GM18499 (cell line): ENCODE data around the gene LGALSL.

Experiments used
- ATAC-seq: cut with Tn5 transposase; IDR thresholded peaks from one replicate; pipeline ENCODE4 v1.9.1; 2021; ENCODE audit warnings: moderate number of reproducible peaks; ENCODE audit not compliant: insufficient read depth, unreplicated experiment

Gene LGALSL

DNA sequence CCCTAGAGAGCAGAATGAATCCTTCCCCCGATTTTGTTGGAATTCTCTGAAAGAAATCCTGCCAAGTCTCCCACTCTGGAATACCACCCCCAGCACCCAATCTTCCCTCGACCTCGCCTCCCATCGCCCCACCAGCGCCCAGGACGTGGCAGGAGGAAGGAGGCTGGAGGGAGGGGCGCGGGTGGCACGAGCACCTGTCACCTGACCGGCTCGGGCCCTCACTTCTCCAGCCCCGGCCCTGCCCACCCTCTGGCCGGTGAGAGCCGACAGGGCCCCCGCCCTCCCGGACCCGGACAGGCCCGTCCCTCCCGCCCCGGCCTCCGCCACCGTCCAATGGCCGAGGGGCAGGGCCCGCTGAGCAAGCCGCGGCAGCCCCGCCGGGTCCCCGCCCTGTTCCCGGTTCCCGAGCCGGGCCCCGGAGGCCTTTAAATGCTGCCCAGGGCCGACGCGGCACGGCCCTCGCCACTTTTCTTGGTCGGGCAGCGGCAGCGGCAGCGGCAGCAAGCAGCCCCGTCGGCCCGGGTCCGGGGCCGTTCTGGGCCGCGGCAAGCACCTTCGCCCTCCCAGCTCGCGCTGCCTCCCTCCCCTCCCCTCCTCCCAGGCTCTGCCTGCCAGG lies at the start of gene LGALSL:
Gene LGALSL, plus strand, starts transcription at position 393 of the 616 bp plus-strand sequence. CDS start 384 bp downstream, outside the sequence.
- ATAC-seq, result no peak

DNA sequence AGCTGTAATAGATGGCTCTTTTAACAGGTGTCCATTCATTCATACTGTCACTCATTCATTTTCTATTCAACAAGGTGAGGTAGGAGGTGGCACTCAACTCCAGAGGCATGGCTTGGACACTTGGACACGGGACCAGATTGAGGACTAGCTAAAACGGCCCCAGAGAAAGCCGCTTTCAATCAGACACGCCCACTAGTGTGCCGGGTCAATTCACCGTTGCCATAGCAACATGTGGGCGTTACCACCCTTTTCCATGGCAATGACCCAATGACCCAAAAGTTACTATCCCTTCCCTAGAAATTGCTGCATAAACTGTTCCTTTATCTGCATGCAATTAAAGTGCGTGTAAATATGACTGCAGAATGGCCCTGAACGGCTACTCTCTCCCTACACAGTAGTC lies 49.2 kb upstream of the LGALSL start:
- ATAC-seq, result no peak

DNA sequence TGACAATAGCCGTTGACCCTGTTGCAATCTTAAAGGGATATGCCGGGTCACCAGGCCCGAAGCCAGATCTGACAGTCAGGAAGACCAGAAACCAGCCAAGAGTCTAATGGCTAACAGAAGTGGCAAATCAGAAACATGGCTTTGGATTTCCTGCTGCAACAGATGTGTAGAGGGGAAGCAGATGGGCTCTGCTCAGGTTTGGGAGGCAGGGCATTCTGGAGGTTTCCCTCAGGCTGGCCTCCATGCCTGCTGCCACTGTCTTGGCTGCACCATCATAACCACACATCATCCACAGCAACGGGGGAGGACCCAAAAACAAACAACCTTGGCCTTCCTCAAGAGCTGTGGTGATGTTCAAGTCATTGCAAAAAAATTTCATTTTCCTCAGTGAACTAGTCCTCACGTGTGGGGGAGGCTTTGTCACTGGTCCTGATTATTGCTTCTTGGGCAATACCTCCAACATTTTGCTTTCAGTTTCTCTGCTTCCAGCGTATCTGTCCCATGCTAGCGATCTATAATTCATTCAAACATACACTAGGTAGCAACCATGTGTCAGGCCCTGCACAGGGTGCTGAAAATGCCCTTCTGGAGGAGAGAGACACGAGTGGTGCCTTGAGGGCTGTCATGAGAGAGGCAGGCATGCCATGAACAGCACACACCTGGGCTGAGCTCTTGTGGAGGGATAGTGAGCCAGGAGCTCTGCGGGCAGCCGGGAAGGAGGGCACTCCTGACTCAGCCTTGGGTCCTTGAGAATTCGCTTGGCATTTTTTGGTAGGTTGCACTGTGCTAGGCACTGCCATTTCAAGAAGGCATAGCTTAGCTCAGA lies 48.2 kb upstream of the LGALSL start:
- no peak for ATAC-seq

DNA sequence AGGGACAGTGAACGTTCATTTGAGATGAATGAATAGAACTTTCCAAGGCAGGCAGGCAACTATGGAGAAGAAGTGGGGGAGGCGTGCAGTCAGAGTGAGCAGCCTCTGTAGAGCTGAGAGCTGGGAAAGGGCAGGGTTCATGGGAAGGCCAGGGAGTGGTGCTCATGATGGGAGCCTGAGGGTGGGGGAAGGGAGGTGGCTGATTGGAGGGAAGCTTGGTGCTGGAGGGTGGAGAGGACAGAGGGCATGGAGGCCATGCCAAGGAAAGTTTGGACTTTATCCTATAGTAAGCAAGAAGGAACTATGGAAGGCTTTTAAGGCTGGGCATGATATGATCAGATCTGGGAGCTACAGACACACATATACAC lies 47.6 kb upstream of the LGALSL start:
- no peak for ATAC-seq

DNA sequence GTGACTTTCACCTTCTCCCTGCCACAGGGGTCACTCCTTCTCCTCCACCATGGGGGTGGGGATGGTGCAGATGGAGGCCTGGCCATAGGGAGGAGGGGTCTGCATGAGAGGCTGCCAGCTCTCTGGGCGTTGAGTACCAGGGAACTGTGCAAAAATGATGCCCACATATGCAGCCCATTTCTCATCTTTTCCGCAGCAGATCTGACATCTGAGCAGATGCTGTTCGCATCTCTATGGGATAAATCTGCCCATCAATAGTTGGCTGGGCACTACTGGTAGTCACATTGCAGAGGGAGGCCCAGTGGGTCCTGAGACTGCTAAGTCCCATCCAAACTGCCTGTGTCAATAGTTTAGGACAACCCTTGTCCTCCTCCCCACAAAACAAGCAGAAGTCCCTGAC lies 45.9 kb upstream of the LGALSL start:
- no peak for ATAC-seq

DNA sequence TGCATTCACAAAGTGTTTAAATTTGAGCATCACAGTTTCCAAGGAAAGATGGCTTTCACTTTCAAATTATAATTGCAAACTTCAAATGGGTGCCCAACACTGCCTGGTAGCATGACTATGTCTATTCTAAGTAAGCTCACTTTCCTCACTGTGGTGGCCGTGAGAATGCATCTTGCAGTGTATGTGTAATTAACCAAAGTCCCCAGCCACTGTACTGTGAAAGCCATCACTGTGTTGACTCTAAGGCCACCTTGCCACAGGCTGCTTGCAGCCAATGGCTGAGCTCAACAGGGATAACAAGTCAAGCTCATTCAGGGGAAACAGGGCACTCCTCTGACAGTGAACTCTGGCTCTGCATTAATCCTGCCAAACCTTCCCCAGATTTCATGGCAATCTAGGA lies 43.3 kb upstream of the LGALSL start:
- no peak for ATAC-seq

DNA sequence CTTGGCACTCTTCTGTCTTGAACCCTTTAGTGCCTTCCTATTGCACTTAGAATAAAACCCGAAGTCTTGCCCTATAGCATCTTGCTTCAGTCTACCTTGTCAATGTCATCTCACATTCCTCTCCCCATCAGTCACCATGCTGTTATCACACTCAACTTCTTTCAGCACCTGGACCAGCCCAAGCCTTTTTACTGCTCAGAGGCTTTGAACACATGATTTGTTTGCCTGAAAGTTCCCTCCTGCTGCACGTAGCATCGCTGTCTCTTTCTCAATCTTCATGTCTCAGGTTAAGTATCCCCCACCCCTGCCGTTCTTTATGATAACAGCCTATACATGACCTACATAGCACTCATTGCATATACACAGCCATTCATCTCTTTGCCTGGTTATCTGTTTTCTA lies 41.3 kb upstream of the LGALSL start:
- no peak for ATAC-seq

DNA sequence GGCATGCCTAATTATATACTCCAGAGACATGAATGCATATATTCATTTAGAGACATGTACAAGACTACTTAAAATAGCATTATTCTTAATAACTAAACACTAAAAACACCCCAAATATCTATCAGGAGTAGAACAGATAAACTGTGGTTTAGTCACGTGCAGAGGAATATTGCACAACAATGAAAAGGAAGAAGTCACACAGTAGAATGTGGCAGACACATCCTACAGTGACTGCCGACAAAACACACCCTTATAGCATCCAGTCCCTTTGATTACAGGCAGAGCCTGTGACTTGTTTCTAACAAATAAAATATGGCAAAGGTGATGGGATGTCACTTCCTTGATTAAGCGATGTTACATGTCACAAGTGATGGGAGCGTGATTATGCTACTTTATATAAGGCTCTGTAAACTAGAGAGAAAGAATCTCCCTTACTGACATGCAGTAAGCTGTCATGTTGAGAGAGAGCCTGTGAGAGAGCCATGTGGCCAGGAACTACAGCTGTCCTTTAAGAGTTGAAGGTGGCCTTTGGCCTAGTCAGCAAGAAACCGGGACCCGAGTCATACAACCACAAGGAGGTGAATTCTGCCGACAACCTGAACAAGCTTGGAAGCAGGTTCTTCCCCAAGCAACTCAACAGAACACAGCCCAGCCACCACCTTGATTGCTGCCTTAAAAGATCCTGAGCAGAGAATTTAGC lies 39.1 kb upstream of the LGALSL start:
- ATAC-seq, result no peak

DNA sequence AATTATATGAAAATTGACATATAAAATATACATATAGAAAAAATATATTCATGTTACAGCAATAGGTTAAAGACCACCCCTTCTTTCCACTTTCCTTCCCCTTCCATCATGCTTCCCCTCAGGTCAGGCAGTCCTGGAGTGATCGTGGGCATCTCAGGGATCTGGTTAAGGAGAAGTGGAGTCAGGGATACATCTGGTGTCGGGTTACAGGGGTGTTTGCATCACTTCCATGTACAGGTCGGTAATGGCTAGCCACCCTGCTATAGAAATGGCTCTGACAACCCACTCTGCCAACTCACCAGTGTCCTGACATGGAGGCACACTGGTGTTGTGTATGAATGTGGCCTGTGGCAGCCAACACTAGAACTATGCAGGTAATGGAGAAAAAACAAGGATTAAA lies 36.3 kb upstream of the LGALSL start:
- ATAC-seq, result no peak

DNA sequence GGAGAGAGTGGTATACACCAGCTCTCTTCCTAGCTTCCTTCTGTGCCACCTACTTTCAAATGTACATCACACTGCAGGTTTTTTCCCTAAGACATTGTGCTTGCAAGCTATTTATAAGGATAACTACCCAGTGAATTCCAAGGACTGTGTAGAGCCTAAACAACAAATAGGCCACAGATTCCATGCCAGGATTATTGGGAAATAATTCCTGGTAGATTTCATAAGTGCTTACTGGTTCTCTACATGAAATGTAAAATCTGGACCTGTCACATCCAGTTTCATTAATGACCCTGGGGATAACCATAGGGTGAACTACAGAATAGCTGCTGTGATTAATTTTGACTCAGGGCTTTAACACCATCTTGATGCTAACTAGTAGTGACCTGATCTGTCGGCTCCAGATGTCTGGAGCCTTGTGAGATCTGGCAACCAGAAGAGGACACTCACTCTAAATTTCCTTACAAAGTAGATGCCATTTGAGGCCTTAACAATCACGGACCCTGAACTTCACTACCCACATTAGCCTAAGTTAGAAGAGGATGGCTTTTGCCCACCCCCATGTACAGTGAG lies 34.3 kb upstream of the LGALSL start:
- no peak for ATAC-seq

DNA sequence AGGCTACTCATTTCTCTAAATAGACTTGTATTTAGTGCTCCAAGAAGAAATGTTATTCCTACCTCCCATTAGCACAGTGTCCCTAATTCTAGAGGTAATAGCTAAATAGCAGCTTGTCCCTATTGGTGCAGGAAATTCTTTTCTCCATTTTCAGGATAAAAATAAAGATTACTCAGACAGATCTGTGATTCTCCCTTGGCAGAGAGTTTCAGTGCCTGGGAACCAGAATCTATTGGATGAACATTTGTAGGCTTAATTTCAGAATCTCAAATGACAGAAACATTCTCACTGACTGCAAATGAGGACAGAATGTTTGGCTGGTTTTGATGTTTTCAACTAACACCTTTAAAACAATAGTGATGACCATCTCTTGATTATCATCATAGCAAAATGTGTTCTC lies 33.3 kb upstream of the LGALSL start:
- ATAC-seq, result no peak

DNA sequence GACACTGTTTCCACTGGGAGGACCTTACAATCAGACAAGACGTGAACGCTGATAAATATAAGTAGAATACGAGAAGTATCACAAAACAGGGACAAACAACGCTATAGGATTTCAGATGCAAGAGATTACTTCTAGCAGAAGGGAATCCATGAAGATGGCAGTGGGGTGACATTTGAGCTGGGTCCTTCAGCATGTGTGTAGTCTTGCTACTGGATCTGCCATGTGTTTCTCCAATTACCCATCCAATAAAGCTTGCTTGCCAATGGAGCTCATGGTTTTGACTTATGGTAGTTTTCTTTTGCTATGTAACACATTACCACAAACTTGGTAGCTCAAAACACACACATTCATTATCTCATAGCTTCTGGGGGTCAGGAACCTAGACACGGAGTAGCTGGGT lies 32.8 kb upstream of the LGALSL start:
- no peak for ATAC-seq

DNA sequence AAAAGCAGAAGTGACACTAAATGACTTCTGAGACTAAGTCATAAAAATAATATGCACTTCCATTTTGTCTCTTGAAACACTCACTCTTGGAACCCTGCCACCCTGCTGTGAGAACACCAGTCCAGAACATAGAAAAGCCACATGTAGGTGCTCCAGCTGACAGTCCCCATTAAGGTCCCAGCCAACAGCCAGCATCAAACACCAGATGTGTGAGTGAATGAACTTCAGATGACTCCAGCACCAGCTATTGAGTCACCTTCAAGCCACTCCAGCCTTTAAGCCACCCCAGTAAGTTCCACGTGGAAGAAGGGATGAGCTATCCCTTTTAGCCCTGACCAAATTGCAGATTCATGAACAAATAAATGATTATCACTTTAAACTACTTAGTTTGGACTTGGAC lies 31.5 kb upstream of the LGALSL start:
- ATAC-seq, result no peak

DNA sequence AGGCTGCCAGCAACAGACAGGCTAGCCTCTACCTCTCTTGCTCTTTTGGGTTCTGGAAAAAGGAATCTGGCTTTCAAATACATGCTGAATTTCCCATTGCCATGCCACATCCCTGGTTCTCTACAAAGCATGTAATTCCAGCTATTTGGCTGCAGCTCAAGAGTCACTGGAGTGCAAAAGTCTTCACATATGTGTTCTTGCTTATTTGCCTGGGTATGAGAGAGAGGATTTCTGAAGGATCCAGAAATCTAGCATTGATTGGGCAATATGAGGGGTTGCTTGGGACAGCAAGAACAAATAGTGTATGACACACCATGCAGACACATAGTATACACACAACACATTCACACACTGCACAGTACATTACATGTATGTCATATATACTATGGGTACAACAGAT lies 30.7 kb upstream of the LGALSL start:
- no peak for ATAC-seq

DNA sequence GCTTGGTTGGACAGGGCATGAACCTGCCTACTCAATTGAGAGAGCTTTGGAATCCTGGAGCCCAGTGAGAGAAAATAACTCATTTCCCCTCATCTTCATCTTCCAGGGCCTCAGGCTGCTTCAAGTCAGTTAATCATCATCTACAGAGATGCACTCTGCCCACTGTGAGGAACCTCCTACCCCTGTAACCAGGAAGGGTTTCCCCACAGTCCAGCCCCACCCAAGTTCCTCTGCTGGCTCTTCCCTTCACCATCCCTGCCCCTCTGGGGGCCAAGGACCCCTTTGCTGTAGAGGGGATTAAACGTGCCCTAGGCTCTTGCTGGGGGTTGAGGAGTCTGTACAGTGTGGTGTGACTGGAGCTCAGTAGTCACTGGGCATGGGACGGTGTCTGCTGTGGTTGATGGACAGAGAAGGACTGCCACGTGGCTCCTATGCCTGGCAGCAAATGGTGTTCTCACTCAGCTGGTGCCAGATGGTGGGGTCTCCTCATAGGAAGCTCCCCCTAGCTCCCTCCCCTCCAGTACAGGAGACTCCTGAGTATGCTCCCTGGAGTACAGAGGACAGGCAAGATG lies 29.5 kb upstream of the LGALSL start:
- no peak for ATAC-seq

DNA sequence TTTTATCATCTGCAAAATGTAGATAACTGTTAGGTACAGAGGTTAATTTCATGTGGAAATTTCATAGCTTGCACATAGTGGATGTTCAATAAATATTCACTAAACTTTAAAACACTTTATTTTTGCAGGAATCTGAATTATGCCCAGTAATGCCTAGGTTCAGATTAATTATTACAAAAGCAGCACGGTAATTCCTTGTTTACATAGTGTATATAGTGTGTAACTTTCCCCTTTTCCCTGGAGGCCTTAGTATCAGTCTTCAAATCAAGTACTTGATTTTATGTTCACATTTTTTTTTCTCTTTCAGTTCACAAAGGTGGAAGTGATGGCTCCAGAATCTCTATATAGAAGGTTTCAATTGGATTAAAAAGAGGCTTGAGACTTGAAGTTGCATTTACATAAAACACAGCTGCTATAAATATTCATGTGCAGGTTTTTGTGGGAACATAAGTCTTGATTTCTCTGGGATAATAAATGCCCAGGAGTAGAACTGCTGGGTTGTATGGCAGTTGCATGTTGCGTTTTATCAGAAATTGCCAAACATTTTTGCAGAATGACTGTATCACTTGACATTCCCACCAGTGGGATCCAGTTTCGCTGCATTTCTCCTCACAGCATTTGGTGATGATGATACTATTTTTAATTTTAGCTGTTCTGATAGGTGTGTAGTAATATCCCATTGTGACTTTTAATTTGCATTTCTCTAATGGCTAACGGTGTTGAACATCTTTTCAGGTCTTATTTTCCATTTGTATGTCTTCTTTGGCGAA lies 27.6 kb upstream of the LGALSL start:
- ATAC-seq, result no peak

DNA sequence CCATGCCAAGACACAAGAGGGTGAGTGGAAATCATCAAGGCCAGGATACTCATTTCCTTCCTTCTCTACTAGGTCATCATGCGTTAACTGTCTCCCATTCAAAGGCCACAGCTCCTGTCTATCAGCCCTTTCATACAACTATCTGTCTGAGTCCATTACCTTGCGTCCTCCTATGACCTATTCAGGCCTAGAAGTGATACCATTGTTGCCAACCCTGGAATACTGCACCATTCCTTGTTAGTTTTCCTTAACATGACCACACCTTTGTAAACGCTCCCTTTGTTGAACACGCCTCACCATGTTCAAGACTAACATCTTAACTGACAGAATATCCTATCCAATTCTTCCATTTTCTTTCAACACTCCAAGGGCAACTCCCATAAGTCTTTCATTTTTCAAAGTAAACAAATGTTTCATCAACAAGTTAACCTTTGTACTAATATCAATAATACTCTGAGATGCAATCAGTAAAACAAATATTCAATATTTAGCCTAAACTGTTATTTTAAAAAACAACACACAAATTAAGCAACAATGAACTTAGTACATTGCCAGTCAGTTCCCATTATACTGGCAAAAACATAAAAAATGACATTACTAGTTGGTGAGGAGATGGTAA lies 19.8 kb upstream of the LGALSL start:
- ATAC-seq, result no peak

DNA sequence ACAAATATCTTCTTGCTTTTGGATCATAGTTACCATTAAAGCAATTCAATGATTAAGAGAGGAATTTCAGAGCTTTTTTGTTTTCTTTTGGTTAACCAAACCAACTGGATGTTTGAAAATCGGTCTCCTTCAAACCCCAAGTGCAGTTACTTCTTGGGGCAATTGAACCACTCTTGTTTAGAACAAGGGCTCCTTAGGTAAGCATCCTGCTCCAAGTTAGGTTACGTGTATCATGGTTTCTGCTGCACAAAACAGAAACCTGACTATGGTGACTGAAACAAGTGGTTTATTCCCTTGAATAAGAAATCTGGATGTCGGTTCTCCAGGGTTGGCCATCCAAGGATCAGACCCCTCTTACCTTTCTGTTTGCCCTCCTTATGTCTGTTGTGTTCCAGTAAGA lies 16.1 kb upstream of the LGALSL start:
- ATAC-seq, result no peak

DNA sequence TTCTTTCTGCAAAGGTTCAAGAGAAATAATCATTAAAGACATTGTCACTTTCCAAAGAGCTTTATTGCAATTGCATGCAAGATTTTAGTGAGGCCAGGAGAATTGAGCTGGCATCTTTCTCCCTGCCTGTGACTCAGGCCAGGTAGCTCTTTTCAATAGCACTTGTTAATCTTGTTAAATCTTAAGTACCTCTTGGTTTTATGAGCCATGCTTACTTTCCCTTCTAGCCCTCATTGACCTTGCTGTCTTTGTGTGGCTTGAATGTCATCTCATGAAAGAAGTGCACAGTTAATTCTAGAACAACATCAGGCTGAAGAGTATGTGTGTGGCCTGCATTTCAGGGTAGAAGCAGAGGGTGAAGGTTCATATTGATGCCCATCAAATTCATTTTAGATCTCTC lies 14.8 kb upstream of the LGALSL start:
- ATAC-seq, result no peak

DNA sequence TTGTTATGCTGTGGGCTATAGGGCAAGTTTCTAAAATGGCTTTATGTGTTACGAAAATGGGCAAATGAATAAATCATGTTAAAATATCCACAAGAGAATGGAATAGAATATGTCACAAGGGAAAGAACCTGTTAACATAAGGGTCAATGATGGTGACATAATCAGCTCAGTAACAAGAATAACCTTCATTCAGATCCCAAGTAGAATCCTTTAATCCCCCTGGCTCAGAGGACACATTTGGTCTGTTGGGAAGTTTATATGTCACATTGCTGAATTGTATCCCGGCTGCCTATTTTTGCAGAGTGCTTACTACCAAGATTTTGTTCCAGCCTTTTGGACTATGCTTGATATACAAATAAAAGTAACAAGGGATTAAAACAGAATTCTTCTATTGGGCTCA lies 13.1 kb upstream of the LGALSL start:
- no peak for ATAC-seq
